HG03521 (cell line): Measurements from ENCODE around the gene CERT1.
"Not testable (repeated sequence)": the region's sequence is repeated elsewhere in the genome, so short reads cannot be mapped to it uniquely, and the experiment has no call there.

Source experiments
- ATAC-seq: cut with Tn5 transposase; IDR thresholded peaks from one replicate; pipeline ENCODE4 v1.9.1; 2021; ENCODE audit warnings: mild to moderate bottlenecking, moderate library complexity; ENCODE audit not compliant: unreplicated experiment

The CERT1 gene

DNA sequence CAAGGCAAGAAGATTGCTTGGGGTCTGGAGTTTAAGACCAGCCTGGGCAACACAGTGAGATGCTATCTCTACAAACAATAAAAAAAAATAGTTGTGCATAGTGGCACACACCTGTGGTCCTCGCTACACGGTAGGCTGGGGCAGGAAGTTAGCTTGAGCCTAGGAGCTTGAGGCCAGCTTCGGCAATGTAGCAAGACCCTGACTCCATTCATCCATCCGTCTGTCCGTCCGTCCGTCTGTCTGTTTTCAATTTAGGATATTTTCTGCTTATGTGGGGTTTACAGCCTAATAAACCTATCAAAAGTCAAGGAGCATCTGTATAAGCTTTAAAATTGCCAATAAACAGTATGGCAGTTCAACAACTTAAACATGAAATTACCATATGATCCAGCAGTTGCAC, 154.7 kb downstream of the CERT1 start:
- ATAC-seq, result no peak

DNA sequence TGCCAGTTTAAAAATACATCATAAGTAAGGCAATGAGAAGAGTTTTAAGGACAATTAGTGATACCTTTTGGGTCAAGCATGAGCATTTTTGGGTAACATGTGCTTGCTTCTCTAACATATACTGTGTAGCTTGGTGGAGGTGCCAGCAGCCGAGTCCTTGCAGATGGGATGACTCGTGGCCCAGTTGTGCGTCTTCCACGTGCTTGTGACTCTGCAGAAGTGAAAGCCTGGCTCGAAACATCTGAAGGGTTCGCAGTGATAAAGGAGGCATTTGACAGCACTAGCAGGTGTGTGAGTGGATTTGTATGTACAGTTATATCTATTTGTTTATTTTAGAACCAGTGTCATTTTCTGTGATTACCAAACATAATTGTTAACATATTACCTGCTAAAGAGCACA, 156.2 kb downstream of the CERT1 start:
- no peak for ATAC-seq

DNA sequence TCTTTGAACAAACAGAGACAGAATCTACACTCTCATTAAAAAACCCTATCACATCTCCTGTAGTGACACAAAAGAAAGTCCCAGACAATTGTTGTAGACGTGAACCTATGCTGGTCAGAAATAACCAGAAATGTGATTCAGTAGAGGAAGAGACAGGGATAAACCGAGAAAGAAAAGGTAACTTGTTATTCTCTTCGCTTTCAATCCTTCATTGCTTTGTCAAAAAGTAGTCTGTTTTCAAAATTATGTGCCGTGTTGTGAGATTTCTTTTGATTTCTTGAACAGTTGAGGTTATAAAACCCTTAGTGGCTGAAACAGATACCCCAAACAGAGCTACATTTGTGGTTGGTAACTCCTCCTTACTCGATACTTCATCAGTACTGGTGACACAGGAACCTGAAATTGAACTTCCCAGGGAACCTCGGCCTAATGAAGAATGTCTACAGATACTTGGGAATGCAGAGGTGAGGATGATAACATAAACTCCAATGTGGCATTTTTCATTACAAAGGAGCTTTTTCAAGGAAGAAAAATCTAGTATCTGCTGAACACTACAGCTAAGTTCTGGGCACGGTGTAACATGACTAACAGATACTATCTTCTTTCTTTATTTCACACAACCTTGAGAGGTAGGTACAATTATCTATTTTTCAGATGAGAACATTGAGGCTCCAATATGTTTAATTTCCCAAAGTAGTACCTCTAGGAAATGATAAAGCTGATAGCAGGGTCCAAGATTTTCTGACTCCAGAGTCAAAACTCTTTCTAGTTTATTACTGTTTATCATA, 160.1 kb downstream of the CERT1 start:
- ATAC-seq, result no peak

DNA sequence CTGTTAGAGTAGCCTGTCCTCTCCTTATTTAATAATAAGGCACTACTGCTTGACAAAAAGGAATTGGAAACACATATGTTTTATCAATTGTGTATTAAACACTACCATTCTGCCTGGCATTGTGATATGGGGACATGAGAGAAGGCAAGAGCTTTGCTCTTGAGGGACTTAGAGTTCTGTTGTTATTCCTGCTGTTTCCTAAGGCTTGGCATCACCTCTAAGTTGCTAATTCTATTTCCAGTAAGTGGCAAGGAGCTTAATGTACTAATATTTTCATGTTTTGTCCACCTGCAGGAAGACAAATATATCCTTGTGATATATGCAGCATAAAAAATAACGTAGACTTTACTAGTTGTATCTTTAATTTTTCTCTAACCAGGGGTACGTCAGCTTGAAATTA, 161.8 kb downstream of the CERT1 start:
- no peak for ATAC-seq

DNA sequence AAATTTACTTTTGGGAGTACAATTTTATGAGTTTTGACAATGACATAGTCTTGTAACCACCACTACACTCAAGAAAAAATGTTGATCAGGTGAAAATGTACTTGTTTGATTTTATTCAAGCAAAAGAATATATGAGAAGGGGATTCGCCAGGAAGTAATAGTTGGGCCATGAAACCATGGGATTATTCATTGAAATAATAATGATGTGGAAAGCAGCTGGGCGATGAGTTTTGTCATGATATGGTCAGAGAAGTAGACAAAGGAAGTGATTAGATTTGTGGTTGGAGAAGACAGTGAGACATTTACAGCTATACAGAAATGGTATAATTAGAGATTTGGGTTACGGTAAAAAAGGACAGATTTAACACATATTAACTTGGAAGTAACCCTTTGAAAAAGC, 163.2 kb downstream of the CERT1 start:
- ATAC-seq, result no peak

DNA sequence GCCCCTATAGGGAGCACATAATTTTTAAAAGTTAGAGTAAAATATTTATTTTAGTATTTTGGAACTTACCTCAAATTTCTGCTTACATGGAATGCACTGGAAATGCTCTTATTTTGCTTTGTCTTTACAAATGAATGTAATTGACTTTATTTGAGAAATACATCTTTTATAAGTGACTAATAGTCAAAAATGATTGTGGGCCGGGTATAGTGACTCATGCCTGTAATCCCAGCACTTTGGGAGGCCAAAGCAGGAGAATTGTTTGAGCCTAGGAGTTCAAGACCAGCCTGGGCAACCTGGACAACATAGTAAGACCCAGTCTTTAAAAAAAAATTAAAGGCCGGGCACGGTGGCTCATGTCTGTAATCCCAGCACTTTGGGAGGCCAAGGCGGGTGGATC, 168.6 kb downstream of the CERT1 start:
- ATAC-seq, result no peak

DNA sequence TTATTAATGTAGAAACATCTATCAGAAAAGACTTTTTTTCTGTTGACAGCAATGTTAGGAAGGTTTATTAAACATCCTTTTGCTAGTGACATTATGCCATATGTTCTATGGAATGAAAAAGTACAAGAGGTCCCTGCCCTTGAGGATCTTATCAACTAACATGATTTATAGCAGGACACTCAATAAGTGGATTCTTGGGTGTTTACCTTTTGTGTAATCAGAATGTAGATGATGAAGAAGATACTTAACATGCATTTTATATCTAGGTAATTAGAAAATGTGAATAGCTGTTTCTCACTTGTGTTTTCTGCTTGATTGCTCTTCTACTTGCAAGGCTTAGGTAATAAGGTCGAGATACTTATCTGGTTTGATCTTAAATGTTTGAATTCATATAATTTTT, 169.5 kb downstream of the CERT1 start:
- no peak for ATAC-seq

DNA sequence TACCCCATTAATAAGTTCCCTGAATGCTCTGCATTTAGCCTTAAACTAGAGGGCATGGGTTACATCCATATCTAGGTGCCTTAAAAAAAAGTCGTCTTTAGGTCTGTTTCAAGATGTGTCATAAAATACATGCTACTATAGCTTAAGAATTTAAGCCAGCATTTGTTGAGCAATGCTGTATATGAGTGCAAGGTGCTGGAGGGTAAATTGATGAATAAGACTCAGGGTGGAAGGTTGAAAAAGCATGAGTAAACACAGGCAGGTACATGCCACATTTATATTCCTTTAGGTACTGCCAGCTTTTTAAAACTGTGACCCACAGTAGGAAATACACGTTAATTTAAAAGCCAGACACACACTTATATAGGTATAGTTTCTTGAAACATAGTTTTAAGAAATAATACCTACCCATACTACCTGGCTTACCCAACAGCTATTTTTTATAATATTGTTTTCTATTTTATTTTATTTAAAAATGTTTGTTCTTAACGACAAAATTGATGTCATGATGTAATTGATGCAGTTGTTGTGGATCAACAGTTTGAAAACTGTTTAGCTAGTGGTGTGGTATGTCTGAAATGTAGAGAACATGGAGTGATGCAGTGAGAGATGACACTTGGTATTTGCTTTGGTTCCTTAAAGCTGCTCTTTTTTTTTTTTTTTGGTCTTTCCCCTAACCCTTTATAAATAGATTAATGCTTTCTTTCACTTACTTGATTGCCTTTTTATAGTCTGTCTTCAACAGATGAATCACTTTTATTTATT, 170.5 kb downstream of the CERT1 start:
- no peak for ATAC-seq

DNA sequence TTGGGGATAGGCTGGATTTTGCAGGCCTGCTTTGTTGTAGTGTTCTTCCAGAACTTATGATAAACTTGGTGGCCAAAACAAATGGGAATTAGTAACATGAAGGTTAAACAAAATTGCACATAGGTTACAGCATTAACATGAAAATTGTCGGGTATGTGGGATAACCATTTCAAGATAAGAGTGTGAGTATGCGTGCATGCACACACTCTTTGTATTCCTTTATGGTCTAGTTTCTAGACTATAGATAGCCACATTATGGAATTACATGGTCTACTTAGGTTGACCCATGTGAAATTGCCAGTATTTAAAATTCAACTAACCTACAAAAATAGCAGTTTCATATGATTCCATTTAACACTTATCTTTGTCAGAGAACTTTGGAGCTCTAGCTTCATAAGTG, 173.0 kb downstream of the CERT1 start:
- no peak for ATAC-seq

DNA sequence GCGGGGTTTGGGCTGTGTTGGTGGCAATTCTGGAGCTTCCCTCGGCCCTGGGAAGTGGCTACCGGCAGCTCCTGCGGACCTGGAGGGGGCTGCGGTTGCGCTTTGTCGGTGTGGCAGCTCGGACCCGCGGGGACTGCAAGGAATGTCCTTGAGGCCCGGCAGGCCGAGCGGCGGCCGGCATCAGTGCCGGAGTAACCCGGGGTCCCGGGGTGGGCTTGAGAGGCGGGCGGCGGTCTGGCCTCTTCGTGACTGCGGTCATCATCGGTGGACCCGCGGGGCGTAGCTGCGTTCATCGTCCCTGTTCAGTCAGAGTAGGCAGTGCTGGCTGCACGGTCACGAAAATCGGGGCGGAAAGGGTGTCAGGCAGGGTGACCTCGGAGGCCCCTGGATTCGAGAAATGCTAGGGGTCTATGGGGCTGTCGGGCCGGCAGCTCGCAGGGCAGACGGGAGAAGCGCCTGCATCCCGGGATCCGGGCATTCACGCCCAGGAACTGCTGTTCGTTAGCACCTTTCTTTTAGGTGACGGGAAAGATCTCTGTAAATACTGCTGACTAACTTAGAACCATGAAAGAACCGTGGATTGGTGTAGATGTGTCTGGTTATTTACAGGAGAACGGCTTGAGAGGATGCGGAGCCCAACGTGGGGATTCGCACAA, 173.9 kb downstream of the CERT1 start:
- peak; percentile 4 for ATAC-seq

DNA sequence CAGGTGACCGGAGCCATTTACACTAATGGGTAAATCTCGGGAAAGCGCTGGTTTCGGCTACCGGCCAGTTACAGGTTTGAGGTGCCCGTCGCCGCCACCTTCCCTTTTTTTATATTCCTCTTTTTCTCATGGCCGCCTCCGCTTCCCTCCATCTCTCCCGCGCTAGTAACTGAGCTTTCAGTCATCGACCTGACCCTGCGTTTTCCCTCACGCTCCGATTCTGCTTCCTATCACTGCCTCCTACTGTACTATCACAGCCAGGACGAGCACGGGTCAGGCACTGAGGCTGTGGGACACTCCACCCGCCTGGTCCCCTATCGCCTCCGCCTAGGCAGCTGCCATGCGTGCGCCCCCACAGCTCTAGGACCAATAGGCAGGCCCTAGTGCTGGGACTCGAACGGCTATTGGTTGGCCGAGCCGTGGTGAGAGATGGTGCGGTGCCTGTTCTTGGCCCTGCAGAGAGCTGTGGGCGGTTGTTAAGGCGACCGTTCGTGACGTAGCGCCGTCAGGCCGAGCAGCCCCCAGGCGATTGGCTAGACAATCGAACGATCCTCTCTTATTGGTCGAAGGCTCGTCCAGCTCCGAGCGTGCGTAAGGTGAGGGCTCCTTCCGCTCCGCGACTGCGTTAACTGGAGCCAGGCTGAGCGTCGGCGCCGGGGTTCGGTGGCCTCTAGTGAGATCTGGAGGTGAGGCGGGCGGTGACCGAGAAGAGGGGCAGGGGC, 174.7 kb downstream of the CERT1 start, which contains the start of gene HMGCR:
HMGCR (plus strand) TSS at position 606 of the 722 bp plus-strand sequence. CDS start 5,386 bp downstream, outside the sequence.
- ATAC-seq, result peak; percentile 99

DNA sequence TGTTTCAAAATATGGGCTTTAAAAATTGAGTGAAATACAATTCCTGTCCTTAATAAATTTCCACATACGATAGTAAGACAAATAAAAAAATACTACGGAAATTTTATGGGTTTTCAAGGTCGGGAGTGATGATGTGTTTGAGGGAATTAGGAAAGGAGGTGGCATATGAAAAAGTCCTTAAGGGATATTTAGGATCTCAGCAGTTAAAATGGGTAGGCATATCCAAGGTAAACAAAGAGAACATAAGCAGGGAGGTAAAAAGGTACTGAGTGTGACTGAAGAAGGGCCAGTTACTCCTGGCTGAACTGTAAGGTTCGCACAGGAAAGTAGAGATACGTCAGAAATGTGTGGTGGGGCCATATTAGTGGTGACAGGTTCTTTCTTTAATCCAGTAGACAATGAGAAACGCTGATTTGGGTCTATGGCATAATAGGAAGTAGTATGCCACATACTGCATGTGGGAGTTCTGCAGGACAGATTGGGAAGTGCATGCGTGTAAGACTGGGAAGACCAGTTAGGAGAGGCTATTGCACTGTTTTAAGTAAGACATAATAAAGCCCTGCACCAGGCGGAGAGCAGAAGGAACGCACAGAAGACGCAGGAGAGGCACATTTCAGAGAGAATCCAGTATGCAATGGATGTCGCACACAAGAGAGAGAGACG, 175.3 kb downstream of the CERT1 start:
- ATAC-seq, result peak; percentile 0

DNA sequence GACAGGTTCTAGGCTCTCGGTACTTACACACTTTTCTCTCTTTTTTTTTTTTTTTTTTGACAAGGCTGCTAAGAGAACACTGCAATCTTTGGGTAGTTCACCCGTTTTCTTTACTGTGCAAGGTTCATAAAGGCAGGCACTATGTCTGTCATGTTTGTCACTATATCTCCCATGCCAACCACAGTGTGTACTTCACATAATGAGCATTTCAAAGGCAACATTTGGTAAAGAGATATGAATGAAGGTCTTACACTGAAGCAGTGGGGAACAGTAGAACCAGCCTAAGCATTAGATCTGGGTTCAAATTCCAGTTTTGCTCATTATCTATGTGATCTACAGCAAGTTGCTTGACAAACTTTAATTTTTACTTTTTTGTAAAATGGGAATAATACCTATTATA, 175.9 kb downstream of the CERT1 start:
- ATAC-seq, result no peak

DNA sequence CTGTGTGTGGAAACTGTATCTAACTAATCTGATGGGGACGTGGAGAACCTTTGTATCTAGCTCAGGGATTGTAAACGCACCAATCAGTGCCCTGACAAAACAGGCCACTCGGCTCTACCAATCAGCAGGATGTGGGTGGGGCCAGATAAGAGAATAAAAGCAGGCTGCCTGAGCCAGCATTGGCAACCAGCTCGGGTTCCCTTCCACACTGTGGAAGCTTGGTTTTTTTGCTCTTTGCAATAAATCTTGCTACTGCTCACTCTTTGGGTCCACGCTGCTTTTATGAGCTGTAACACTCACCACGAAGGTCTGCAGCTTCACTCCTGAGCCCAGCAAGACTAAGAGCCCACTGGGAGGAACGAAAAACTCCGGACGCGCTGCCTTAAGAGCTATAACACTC, 177.0 kb downstream of the CERT1 start:
- ATAC-seq, result not testable (repeated sequence)

DNA sequence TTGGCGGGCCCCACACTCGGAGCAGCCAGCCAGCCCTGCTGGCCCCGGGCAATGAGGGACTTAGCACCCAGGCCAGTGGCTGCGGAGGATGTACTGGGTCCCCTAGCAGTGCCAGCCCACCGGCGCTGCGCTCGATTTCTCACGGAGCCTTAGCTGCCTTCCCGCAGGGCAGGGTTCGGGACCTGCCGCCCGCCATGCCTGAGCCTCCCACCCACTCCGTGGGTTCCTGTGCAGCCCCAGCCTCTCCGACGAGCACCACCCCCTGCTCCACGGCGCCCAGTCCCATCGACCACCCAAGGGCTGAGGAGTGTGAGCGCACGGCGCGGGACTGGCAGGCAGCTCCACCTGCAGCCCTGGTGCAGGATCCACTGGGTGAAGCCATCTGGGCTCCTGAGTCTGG, 177.7 kb downstream of the CERT1 start:
- ATAC-seq, result not testable (repeated sequence)

DNA sequence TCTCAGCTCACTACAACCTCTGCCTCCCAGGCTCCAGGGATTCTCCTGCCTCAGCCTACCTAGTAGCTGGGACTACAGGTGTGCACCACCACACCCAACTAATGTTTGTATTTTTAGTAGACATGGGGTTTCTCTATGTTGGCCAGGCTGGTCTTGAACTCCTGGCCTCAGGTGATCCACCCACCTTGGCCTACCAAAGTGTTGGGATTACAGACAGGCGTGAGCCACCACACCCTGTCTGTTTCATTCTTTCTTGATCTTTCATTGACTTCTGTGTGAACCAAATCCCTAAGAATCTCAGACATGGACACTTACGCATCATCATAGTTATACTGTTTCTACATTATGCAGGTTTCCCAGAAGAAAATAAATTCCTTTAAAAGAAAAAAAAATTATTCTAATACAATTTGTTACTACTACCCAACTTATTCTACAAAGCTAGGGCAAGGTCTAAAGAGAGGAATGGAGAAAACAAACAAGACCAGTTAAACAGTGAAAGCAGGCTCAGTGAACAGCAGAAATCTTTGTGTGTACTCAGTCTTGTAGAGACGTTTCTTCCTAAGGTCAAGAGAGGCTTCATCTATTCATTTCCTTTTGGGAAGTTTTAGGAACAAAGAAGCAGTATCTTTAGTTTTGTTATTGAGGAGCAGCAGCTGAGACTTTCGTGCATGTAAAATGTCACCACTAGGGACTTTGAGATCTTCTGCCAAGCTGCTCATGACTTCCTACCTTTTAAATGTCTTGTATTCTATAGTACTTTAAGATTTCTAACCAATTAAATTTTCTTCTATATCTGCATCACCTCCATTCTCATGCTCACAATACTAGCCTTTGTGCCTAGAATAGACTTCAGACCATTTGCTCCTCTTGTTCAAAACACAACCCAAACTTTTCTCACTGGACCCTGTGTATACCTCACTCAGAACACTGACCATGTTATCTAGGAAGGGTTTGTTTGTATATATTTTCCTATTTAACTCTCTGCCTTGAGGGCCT, 180.0 kb downstream of the CERT1 start:
- ATAC-seq, result no peak

DNA sequence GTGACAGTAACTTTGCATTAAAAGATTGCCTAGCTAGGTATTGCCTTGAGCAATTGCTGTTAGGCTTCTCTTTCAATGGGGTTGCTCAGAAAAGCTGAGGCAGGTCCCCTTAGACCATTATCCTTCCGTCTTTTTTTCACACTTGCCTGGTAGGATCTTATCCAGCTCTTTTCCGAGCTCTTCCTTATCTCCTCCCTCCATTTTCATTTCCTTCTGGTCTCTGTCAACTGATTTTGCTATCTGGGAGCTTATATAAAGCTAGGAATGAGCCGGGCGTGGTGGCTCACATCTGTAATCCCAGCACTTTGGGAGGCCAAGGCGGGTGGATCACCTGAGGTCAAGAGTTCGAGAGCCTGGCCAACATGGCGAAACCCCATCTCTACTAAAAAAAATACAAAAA, 181.0 kb downstream of the CERT1 start:
- no peak for ATAC-seq
